Endodermal cell (in vitro differentiated cells): Measurements from ENCODE around the gene CLDN14. TPM values are rescaled to one million over a fixed set of nuclear protein-coding genes. Genes with fewer than 3 reads are reported as not detected.

Source experiments
- DNase-seq: peaks from one replicate; pipeline ENCODE4 v3.0.0-alpha.2; 2017
- H3K27ac ChIP-seq: 2 replicates; pipeline ENCODE4 v1.5.1; 2013; ENCODE audit warnings: mild to moderate bottlenecking, low read depth, low read length, moderate library complexity
- H3K27me3 ChIP-seq: 2 replicates; pipeline ENCODE4 v1.6.1; 2013; ENCODE audit warnings: mild to moderate bottlenecking, low read length, moderate library complexity; ENCODE audit not compliant: insufficient read depth, control insufficient read depth, poor library complexity, severe bottlenecking
- H3K36me3 ChIP-seq: 2 replicates; pipeline ENCODE4 v1.7.0; 2013; ENCODE audit warnings: mild to moderate bottlenecking, low read length, moderate library complexity; ENCODE audit not compliant: control insufficient read depth, insufficient read depth
- H3K4me1 ChIP-seq: one replicate; pipeline ENCODE4 v1.7.0; 2013; ENCODE audit warnings: low read length; ENCODE audit not compliant: control insufficient read depth, insufficient read depth
- H3K4me3 ChIP-seq: 2 replicates; pipeline ENCODE4 v1.5.1; 2013; ENCODE audit warnings: mild to moderate bottlenecking, low read length, moderate library complexity
- H3K9ac ChIP-seq: 2 replicates; pipeline ENCODE4 v1.6.1; 2013; ENCODE audit warnings: mild to moderate bottlenecking, low read length, moderate library complexity; ENCODE audit not compliant: poor library complexity, severe bottlenecking; ENCODE audit errors: extremely low read depth
- H3K9me3 ChIP-seq: 2 replicates; pipeline ENCODE4 v1.6.1; 2013; ENCODE audit warnings: mild to moderate bottlenecking, low read length, moderate library complexity; ENCODE audit not compliant: control insufficient read depth
- H3K27ac Mint-ChIP-seq: 2 replicates; pipeline ENCODE4 v1.8.0; 2020; ENCODE audit warnings: mixed read lengths
- H3K27me3 Mint-ChIP-seq: 2 replicates; pipeline ENCODE4 v1.8.0; 2021; ENCODE audit warnings: mild to moderate bottlenecking, mixed read lengths; ENCODE audit not compliant: insufficient read depth
- H3K36me3 Mint-ChIP-seq: 2 replicates; pipeline ENCODE4 v1.8.0; 2020; ENCODE audit warnings: low read depth, mixed read lengths
- H3K4me1 Mint-ChIP-seq: 2 replicates; pipeline ENCODE4 v1.8.0; 2020; ENCODE audit warnings: mixed read lengths
- H3K4me3 Mint-ChIP-seq: 2 replicates; pipeline ENCODE4 v1.8.0; 2020; ENCODE audit warnings: mild to moderate bottlenecking, moderate library complexity, mixed read lengths
- H3K9me3 Mint-ChIP-seq: 2 replicates; pipeline ENCODE4 v1.8.0; 2020; ENCODE audit warnings: mild to moderate bottlenecking, mixed read lengths
- WGBS, 2 experiments: methylation state at CpG; one replicate each; pipeline versions ENCODE4 v1.1.5 to v1.1.7; 2013; ENCODE audit warnings: missing lambda C conversion rate in 2 of 2, mixed read lengths in 1 of 2; ENCODE audit not compliant: insufficient coverage in 1 of 2, insufficient read length in 1 of 2; 5-methylcytosine and 5-hydroxymethylcytosine counted together
- total RNA-seq, 2 donors: library from RNA; stranded (reverse); fragmentation: NEBNext Ultra II Directional in 1 of 2; extraction: Animal tissue kit (Norgen Biotek cat#: 25700) in 1 of 2; gene quantifications; 2 replicates in 1 of 2; 3 replicates in 1 of 2; pipeline ENCODE4 v1.2.1, GENCODE V29; 2021
- TF ChIP-seq, protein P1 (sequence below): fragments of 200-600 bp; sonication (generic); conservative IDR thresholded peaks from 2 replicates; pipeline ENCODE4 v1.5.0; 2021; ENCODE audit warnings: antibody characterized with exemption, mild to moderate bottlenecking

The CLDN14 gene
- total RNA-seq, 2 donors from 2014 or later = not detected

DNA sequence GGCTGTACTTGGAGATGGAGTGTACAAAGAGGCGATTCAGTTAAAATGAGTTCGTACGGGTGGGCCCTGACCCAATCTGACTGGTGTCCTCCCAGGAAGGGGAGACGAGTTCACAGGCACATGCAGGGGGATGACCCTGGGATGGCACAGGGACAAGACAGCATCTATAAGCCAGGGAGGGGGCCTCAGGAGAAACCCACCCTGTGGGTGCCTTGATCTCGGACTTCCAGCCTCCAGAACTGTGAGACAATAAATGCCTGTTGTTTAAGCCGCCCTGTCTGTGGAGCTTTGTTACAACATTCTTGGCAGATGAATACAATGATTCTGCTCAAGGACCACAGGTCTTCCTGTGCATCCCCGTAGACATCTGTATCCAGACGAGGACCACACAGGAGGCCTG lies 14.6 kb upstream of the CLDN14 start:
- Mint-ChIP-seq H3K4me3 (no peak overlapping the region), H3K27ac (peak overlapping the region; percentile 70), H3K36me3 (no peaks in the 10 kb centered on the region), H3K9me3 (peaks cover 6% of the 10 kb centered on the region), H3K4me1 (no peaks in the 10 kb centered on the region), H3K27me3 (peaks cover 6% of the 10 kb centered on the region)
- Histone ChIP-seq H3K36me3 (no peaks in the 10 kb centered on the region), H3K27me3 (no peaks in the 10 kb centered on the region), H3K9ac (no peak overlapping the region), H3K27ac (no peak overlapping the region), H3K4me1 (no peaks in the 10 kb centered on the region), H3K4me3 (no peak overlapping the region), H3K9me3 (no peaks in the 10 kb centered on the region)
- DNase-seq = no peak
- TF ChIP-seq, protein P1, sequence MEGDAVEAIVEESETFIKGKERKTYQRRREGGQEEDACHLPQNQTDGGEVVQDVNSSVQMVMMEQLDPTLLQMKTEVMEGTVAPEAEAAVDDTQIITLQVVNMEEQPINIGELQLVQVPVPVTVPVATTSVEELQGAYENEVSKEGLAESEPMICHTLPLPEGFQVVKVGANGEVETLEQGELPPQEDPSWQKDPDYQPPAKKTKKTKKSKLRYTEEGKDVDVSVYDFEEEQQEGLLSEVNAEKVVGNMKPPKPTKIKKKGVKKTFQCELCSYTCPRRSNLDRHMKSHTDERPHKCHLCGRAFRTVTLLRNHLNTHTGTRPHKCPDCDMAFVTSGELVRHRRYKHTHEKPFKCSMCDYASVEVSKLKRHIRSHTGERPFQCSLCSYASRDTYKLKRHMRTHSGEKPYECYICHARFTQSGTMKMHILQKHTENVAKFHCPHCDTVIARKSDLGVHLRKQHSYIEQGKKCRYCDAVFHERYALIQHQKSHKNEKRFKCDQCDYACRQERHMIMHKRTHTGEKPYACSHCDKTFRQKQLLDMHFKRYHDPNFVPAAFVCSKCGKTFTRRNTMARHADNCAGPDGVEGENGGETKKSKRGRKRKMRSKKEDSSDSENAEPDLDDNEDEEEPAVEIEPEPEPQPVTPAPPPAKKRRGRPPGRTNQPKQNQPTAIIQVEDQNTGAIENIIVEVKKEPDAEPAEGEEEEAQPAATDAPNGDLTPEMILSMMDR = no peak
- 88 to 90% methylated on average over 8 of the region's 8 CpGs for WGBS, 2 experiments

DNA sequence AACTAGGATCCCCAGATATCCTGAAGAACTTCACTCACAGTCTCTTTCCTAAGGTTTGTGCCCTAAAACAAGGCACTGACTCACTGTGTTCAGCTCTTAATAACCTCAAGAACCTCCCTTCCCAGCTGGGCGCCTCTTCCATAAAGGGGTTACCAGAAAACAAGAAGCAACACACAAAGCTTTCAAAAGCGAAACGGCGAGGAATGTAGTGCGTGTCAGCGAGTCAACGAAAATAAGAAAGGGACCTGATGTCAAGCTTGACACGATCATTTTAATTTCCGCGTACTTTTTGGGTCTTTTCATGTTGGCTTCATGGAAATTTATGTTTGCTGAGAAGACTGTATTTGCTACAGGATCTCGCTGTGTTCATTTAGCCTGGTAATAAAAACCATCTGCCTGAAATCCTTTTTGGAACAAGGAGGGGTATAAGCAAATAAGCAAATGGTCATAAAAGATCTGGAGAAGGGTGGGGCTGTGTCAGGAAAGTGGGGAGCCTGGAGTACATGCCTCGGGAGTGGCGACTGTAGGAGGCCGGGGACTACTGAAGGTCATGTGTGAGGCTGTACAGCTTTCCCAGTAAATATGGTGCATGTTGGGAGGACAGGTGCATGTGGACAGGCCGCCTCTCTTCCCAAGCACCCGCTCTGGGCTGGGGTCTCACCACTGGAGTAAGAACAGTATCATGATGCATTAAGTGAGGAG lies 11.4 kb upstream of the CLDN14 start:
- no peaks in the 10 kb centered on the region for H3K4me1 Mint-ChIP-seq
- H3K4me3 ChIP-seq = no peak overlapping the region
- no peaks in the 10 kb centered on the region for H3K4me1 ChIP-seq
- WGBS, 2 experiments = 86% methylated on average over 14 to 16 of the region's 16 CpGs
- H3K36me3 ChIP-seq = no peaks in the 10 kb centered on the region
- H3K9ac ChIP-seq = no peak overlapping the region
- H3K4me3 Mint-ChIP-seq = no peak overlapping the region
- no peaks in the 10 kb centered on the region for H3K36me3 Mint-ChIP-seq
- no peaks in the 10 kb centered on the region for H3K9me3 ChIP-seq
- no peak overlapping the region for H3K27ac Mint-ChIP-seq
- peaks cover 2% of the 10 kb centered on the region for H3K9me3 Mint-ChIP-seq
- no peak for DNase-seq
- TF ChIP-seq, protein P1 = no peak
- H3K27me3 ChIP-seq = no peaks in the 10 kb centered on the region
- peaks cover 6% of the 10 kb centered on the region for H3K27me3 Mint-ChIP-seq
- peak overlapping the region; percentile 32 for H3K27ac ChIP-seq

DNA sequence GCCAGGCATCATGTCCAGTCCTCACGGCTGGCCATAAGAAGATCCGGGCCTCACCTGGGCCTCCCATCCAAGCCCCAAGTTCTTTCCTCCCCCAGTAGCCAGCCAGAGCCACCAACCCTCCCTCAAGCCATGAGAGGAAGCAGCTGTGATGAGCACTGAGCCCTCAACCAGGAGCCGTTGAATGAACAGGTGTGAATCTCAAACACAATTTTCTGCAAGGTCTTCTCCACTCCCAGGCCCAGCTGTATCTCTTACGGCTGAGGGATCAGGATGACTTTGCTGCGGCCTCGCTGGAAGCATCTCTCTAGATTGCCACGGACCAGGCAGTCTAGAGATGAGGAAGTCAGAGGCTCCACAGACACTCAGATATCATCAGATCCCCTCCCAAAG lies 9.8 kb upstream of the CLDN14 start:
- H3K4me3 Mint-ChIP-seq = no peak overlapping the region
- Histone ChIP-seq H3K4me1 (no peaks in the 10 kb centered on the region), H3K9ac (no peak overlapping the region), H3K4me3 (no peak overlapping the region), H3K36me3 (no peaks in the 10 kb centered on the region), H3K27me3 (no peaks in the 10 kb centered on the region), H3K27ac (no peak overlapping the region), H3K9me3 (no peaks in the 10 kb centered on the region)
- TF ChIP-seq, protein P1 = no peak
- WGBS, 2 experiments = 90 to 95% methylated on average over 6 to 7 of the region's 7 CpGs
- no peaks in the 10 kb centered on the region for H3K36me3 Mint-ChIP-seq
- no peak overlapping the region for H3K27ac Mint-ChIP-seq
- H3K27me3 Mint-ChIP-seq = peaks cover 4% of the 10 kb centered on the region
- H3K4me1 Mint-ChIP-seq = no peaks in the 10 kb centered on the region
- DNase-seq = no peak
- H3K9me3 Mint-ChIP-seq = no peaks in the 10 kb centered on the region
